ENCODE results near the gene TUBE1.

- TF ChIP-seq CTCF (conservative IDR thresholded peaks at IDR 0.05; ENCODE audit: low read length) (no peak), EZH2phosphoT487 (IDR thresholded peaks at IDR 0.05; ENCODE audit: borderline replicate concordance) (no peak)
Measured at GRCh38 chr6:112021691-112022310, 65.5 kb downstream of the TUBE1 start.

Measured in Loucy (cell line).